Measurements from ENCODE around the gene LBR.

LBR gene

GRCh38 chr1:225465793-225466517 lies 38.1 kb upstream of the LBR start:
- FAIRE-seq: no peak
- no peak for DNase-seq (ENCODE audit: insufficient read length, low spot score)
- TF ChIP-seq SPI1 (IDR thresholded peaks at IDR 0.05; ENCODE audit: low read depth, low read length): no peak

- no peak for TF ChIP-seq TAF1 (IDR thresholded peaks at IDR 0.05; ENCODE audit: low read depth, low read length)
- TF ChIP-seq PAX5 (IDR thresholded peaks at IDR 0.05; ENCODE audit: insufficient read depth, low read length, severe bottlenecking): no peak
- no peak for TF ChIP-seq POU2F2 (IDR thresholded peaks at IDR 0.05; ENCODE audit: low read depth, low read length)
- TF ChIP-seq POLR2A (IDR thresholded peaks at IDR 0.05; ENCODE audit: low read depth, low read length): no peak
- no peak for TF ChIP-seq POLR2AphosphoS5 (IDR thresholded peaks at IDR 0.05; ENCODE audit: low read depth, low read length)
- no peak for TF ChIP-seq SPI1 (IDR thresholded peaks at IDR 0.05; ENCODE audit: low read depth, low read length)
- DNase-seq (ENCODE audit: insufficient read length, low spot score): no peak
- FAIRE-seq: no peak
These were observed 37.3 kb upstream of the LBR start for GRCh38 chr1:225464851-225465792.

GRCh38 chr1:225462714-225463574 lies 35.1 kb upstream of the LBR start:
- FAIRE-seq (no peak), DNase-seq (ENCODE audit: insufficient read length, low spot score) (no peak)
- TF ChIP-seq POLR2AphosphoS5 (IDR thresholded peaks at IDR 0.05; ENCODE audit: low read depth, low read length) (no peak), SPI1 (IDR thresholded peaks at IDR 0.05; ENCODE audit: low read depth, low read length) (no peak), TAF1 (IDR thresholded peaks at IDR 0.05; ENCODE audit: low read depth, low read length) (no peak), POU2F2 (IDR thresholded peaks at IDR 0.05; ENCODE audit: low read depth, low read length) (no peak), POLR2A (IDR thresholded peaks at IDR 0.05; ENCODE audit: low read depth, low read length) (no peak)

DNA sequence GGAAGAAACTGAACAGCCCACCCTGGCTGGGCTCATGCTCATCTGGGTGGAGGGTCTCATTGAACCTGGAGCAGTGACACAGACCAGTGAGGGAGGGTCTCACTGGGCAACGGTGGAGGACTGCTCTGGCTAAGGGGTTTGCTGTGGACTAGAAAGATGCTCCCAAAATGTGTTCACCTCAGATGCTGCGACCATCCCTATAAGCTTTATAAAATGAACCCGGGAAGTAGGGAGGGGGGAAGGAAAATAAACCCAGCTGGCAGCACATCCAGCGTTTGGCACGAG lies 34.5 kb upstream of the LBR start:
- FAIRE-seq: no peak
- TF ChIP-seq POU2F2 (IDR thresholded peaks at IDR 0.05; ENCODE audit: low read depth, low read length): no peak
- TF ChIP-seq TAF1 (IDR thresholded peaks at IDR 0.05; ENCODE audit: low read depth, low read length): no peak
- no peak for TF ChIP-seq SPI1 (IDR thresholded peaks at IDR 0.05; ENCODE audit: low read depth, low read length)
- TF ChIP-seq POLR2A (IDR thresholded peaks at IDR 0.05; ENCODE audit: low read depth, low read length): no peak
- TF ChIP-seq PAX5 (IDR thresholded peaks at IDR 0.05; ENCODE audit: insufficient read depth, low read length, severe bottlenecking): no peak
- TF ChIP-seq POLR2AphosphoS5 (IDR thresholded peaks at IDR 0.05; ENCODE audit: low read depth, low read length): no peak
- no peak for DNase-seq (ENCODE audit: insufficient read length, low spot score)

DNA sequence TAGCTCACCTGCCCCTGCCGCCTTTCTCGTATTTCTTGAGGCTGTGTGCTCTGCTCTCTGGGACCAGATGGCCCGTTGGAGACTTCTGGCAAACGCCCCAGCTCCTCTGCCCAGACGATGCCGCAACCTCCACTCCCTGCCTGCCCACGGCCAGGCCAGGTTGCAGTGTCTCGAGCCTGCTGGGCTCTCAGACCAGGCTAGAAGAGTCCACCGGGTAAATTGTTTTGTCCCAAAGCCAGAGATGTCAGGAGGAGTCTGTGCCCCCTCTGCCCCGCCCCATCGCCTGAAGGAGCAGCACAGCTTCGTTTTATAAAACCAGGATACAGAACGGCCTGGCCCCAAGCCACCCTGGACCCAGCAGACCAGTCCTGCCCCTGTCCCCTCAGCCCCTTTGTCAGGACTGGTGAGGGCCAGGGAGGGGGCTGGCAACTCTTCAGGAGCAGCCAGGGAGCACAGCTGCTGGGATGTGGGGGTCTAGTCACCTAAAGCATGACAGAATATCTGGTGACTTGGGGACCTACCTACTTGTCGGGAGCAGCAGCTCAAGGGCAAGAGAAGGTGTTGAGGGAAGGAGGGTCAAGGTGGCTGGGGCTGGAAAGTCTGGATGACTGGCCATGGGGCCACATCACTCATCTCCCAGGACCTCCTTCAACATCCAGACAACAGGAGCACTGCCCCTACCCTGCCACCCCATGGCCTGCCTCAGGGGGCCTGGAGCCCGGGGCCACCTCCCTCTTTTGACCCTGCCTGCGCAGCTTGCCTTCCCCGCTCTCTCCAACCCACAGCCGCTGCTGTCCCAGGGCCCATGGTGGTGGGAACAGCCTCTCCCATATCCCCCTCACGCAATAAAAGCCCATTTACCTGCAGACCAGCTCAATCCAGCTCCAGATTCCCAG lies 33.9 kb upstream of the LBR start:
- DNase-seq (ENCODE audit: insufficient read length, low spot score) (no peak), FAIRE-seq (no peak)
- TF ChIP-seq TAF1 (IDR thresholded peaks at IDR 0.05; ENCODE audit: low read depth, low read length): no peak
- no peak for TF ChIP-seq SPI1 (IDR thresholded peaks at IDR 0.05; ENCODE audit: low read depth, low read length)
- TF ChIP-seq POLR2A (IDR thresholded peaks at IDR 0.05; ENCODE audit: low read depth, low read length): no peak
- TF ChIP-seq POU2F2 (IDR thresholded peaks at IDR 0.05; ENCODE audit: low read depth, low read length): no peak

- FAIRE-seq (no peak), DNase-seq (ENCODE audit: insufficient read length, low spot score) (no peak)
- no peak for TF ChIP-seq TAF1 (IDR thresholded peaks at IDR 0.05; ENCODE audit: low read depth, low read length)
- TF ChIP-seq POLR2A (IDR thresholded peaks at IDR 0.05; ENCODE audit: low read depth, low read length): no peak
- TF ChIP-seq POLR2AphosphoS5 (IDR thresholded peaks at IDR 0.05; ENCODE audit: low read depth, low read length): no peak
- TF ChIP-seq PAX5 (IDR thresholded peaks at IDR 0.05; ENCODE audit: insufficient read depth, low read length, severe bottlenecking): no peak
- no peak for TF ChIP-seq SPI1 (IDR thresholded peaks at IDR 0.05; ENCODE audit: low read depth, low read length)
- TF ChIP-seq POU2F2 (IDR thresholded peaks at IDR 0.05; ENCODE audit: low read depth, low read length): no peak
These were observed 33.1 kb upstream of the LBR start for GRCh38 chr1:225460737-225461532.

DNA sequence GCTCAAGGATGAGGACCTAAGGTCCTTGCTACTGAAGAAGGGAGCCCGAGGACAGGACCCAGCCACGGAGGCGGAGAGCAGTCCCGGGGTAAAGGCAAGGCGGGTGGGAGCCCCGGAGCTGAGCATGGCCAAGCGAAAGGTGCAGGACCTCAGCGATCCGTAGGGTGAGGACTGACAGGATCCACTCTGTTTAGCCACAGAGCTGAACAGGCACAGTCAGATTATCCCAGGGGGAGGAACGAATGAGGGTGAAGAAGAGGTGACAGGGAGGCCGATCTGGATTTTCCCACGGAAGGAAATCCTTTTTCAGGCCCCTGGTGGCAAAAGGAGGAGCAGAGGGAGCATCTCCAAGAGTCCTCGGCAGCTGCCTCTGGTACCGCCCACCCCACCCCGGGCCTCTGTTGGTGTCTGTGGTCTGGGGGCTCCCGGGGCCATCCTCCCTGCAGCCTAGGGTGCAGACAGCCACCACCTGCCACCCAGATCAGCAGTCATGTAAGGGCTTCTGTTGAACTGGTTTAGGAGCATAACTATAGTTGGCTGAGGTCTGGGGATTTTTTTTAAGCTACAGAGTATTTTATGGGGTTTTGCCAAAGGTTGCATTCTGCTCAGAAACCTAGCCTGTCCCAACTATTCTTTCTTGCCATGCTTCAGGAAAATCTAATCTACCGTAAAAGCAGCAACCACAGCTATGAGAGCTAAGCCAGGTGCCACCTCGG lies 32.3 kb upstream of the LBR start:
- DNase-seq (ENCODE audit: insufficient read length, low spot score) (no peak), FAIRE-seq (no peak)
- TF ChIP-seq PAX5 (IDR thresholded peaks at IDR 0.05; ENCODE audit: insufficient read depth, low read length, severe bottlenecking) (no peak), SPI1 (IDR thresholded peaks at IDR 0.05; ENCODE audit: low read depth, low read length) (no peak), POLR2A (IDR thresholded peaks at IDR 0.05; ENCODE audit: low read depth, low read length) (no peak), POLR2AphosphoS5 (IDR thresholded peaks at IDR 0.05; ENCODE audit: low read depth, low read length) (no peak), POU2F2 (IDR thresholded peaks at IDR 0.05; ENCODE audit: low read depth, low read length) (no peak), TAF1 (IDR thresholded peaks at IDR 0.05; ENCODE audit: low read depth, low read length) (no peak)

DNA sequence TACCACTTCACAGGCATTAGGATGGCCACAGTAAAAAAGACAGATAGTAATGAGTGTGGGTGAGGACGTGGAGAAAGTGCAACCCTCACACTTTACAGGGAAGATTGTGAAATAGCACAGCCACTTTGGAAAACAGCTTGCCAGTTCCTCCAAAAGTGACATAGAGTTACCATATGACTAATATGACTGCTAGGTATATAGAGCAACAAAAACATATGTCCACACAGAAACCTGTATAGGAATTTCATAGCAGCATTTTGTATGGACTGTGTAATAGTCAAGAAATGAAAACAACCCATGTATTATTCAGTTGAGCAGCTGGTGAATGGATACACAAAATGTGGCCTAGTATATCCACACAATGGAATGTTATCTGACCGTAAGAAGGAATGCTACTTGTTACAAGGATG lies 30.4 kb upstream of the LBR start:
- TF ChIP-seq PAX5 (IDR thresholded peaks at IDR 0.05; ENCODE audit: insufficient read depth, low read length, severe bottlenecking) (no peak), POLR2A (IDR thresholded peaks at IDR 0.05; ENCODE audit: low read depth, low read length) (no peak), POU2F2 (IDR thresholded peaks at IDR 0.05; ENCODE audit: low read depth, low read length) (no peak)
- DNase-seq (ENCODE audit: insufficient read length, low spot score): no peak
- no peak for FAIRE-seq

Data from GM12891 (cell line).